Stomach (tissue), 9 donors: ENCODE data around the gene ATP8B2. TPM values are rescaled to one million over a fixed set of nuclear protein-coding genes. Genes with fewer than 3 reads are reported as not detected.
A peak's percentile ranks its signal among the peaks of the same experiment; 100 is the strongest.

Experiments used
- DNase-seq, 2 donors: peaks; one replicate each; pipeline versions ENCODE4 v3.0.0 to v3.0.0-alpha.2; 2013 to 2019
- H3K27ac ChIP-seq, 5 donors: fragments of 200-600 bp in 4 of 5; sonication (generic) in 4 of 5; one replicate each; pipeline ENCODE4 v1.5.1; 2013 to 2019; ENCODE audit warnings: mild to moderate bottlenecking in 1 of 5, moderate library complexity in 1 of 5
- H3K27me3 ChIP-seq, 3 donors: fragments of 200-600 bp; sonication (generic); one replicate each; pipeline ENCODE4 v1.5.1; 2017 to 2019; ENCODE audit warnings: mixed run types in 1 of 3
- H3K36me3 ChIP-seq, 4 donors: fragments of 200-600 bp; sonication (generic); 1 replicate in 3 of 4; 2 replicates in 1 of 4; pipeline ENCODE4 v1.5.1; 2016 to 2019
- H3K4me1 ChIP-seq, 4 donors: fragments of 200-600 bp; sonication (generic); one replicate each; pipeline ENCODE4 v1.5.1; 2016 to 2019
- H3K4me3 ChIP-seq, 4 donors: fragments of 200-600 bp; sonication (generic) in 3 of 4; one replicate each; pipeline ENCODE4 v1.5.1; 2016 to 2019; ENCODE audit warnings: mild to moderate bottlenecking in 1 of 4
- H3K9me3 ChIP-seq, 4 donors: fragments of 200-600 bp; sonication (generic); one replicate each; pipeline ENCODE4 v1.5.1; 2016 to 2019
- EP300 ChIP-seq: sonication (generic); formaldehyde crosslinking; IDR thresholded peaks from one replicate; pipeline ENCODE4 v1.6.1; 2017; ENCODE audit warnings: antibody characterized with exemption
- POLR2A ChIP-seq, 4 donors: fragments of 450-650 bp; IDR thresholded peaks; one replicate each; pipeline ENCODE4 v1.6.1; 2016; ENCODE audit warnings: antibody characterized with exemption in 4 of 4, control low read depth in 2 of 4, mild to moderate bottlenecking in 1 of 4, moderate library complexity in 1 of 4
- POLR2AphosphoS5 ChIP-seq, 3 donors: sonication (generic); formaldehyde crosslinking; IDR thresholded peaks; one replicate each; pipeline ENCODE4 v1.6.1; 2016; ENCODE audit warnings: antibody characterized with exemption in 3 of 3
- WGBS, 5 donors: extraction: QIAGEN DNeasy Blood & Tissue Kit in 3 of 5; methylation state at CpG; one replicate each; pipeline versions ENCODE4 v1.1.5 to v1.1.7; 2013 to 2018; 5-methylcytosine and 5-hydroxymethylcytosine counted together
- intact Hi-C: fragments of 100-400 bp; cut with DNase I; formaldehyde crosslinking; loops from one replicate; pipeline ENCODE4 v1.15.1; 2023; ENCODE audit warnings: low total_unique reads
- polyA plus RNA-seq, 3 donors: library from polyadenylated mRNA; stranded (reverse); fragments of 200-250 nt; gene quantifications; one replicate each; pipeline ENCODE4 v1.2.3, GENCODE V29; 2013
- total RNA-seq, 5 donors: library from RNA; depleted of rRNA; stranded (reverse); fragments of >200 nt; gene quantifications; one replicate each; pipeline versions ENCODE4 v1.1.0 to v1.2.3, GENCODE V29; 2014 to 2016
- TF ChIP-seq, protein P1 (sequence below), 7 experiments: fragments of 450-650 bp in 4 of 7; fragments of 200-600 bp in 3 of 7; sonication (generic) in 3 of 7; IDR thresholded peaks; one replicate each; pipeline ENCODE4 v1.5.1; 2016 to 2019; ENCODE audit warnings: antibody characterized with exemption in 7 of 7, control low read depth in 2 of 7, mild to moderate bottlenecking in 1 of 7
- donor health status: healthy with polysubstance abuse.
- donor health status: Bipolar disorder and iron deficiency.
- donor health status: healthy.

ATP8B2 gene
- total and polyA plus RNA-seq, 8 donors = 5.4 to 64.2 (median 40.0) TPM

GRCh38 chr1:154384650-154385489 is 59.5 kb downstream of the ATP8B2 start:
- DNase-seq = no peak
- Histone ChIP-seq H3K4me1 (peaks cover 0 to 16% (median 2%) of the 10 kb centered on the region in 4 donors), H3K9me3 (no peaks in the 10 kb centered on the region), H3K36me3 (no peaks in the 10 kb centered on the region), H3K4me3 (no peak overlapping the region), H3K27ac (peak overlapping the region in 2 of 5 donors; percentile 33 to 45), H3K27me3 (no peaks in the 10 kb centered on the region)
- no peak for TF ChIP-seq POLR2AphosphoS5 (IDR thresholded peaks at IDR 0.05)
- TF ChIP-seq POLR2A (IDR thresholded peaks at IDR 0.05) = no peak
- TF ChIP-seq, protein P1, sequence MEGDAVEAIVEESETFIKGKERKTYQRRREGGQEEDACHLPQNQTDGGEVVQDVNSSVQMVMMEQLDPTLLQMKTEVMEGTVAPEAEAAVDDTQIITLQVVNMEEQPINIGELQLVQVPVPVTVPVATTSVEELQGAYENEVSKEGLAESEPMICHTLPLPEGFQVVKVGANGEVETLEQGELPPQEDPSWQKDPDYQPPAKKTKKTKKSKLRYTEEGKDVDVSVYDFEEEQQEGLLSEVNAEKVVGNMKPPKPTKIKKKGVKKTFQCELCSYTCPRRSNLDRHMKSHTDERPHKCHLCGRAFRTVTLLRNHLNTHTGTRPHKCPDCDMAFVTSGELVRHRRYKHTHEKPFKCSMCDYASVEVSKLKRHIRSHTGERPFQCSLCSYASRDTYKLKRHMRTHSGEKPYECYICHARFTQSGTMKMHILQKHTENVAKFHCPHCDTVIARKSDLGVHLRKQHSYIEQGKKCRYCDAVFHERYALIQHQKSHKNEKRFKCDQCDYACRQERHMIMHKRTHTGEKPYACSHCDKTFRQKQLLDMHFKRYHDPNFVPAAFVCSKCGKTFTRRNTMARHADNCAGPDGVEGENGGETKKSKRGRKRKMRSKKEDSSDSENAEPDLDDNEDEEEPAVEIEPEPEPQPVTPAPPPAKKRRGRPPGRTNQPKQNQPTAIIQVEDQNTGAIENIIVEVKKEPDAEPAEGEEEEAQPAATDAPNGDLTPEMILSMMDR (IDR thresholded peaks at IDR 0.05) = no peak
- TF ChIP-seq EP300 = no peak
- intact Hi-C loops = no loop called here
- 75 to 81% (median 79%) methylated on average over 7 to 8 of the region's 8 CpGs for WGBS, 5 donors

- H3K4me3 ChIP-seq = no peak overlapping the region
- H3K27me3 ChIP-seq = no peaks in the 10 kb centered on the region
- peaks cover 0 to 16% (median 2%) of the 10 kb centered on the region in 4 donors for H3K4me1 ChIP-seq
- peak overlapping the region in 1 of 5 donors; percentile 42 for H3K27ac ChIP-seq
- intact Hi-C loops = no loop called here
- WGBS, 5 donors = 55 to 68% (median 65%) methylated on average over 7 to 11 of the region's 11 CpGs
- TF ChIP-seq, protein P1 (IDR thresholded peaks at IDR 0.05) = no peak
- TF ChIP-seq POLR2AphosphoS5 (IDR thresholded peaks at IDR 0.05) (no peak), POLR2A (IDR thresholded peaks at IDR 0.05) (no peak), EP300 (no peak)
- no peaks in the 10 kb centered on the region for H3K9me3 ChIP-seq
- peak in 1 of 2 donors; percentile 53 for DNase-seq
- H3K36me3 ChIP-seq = no peaks in the 10 kb centered on the region
These were observed 61.5 kb downstream of the ATP8B2 start for GRCh38 chr1:154386643-154387352.

DNA sequence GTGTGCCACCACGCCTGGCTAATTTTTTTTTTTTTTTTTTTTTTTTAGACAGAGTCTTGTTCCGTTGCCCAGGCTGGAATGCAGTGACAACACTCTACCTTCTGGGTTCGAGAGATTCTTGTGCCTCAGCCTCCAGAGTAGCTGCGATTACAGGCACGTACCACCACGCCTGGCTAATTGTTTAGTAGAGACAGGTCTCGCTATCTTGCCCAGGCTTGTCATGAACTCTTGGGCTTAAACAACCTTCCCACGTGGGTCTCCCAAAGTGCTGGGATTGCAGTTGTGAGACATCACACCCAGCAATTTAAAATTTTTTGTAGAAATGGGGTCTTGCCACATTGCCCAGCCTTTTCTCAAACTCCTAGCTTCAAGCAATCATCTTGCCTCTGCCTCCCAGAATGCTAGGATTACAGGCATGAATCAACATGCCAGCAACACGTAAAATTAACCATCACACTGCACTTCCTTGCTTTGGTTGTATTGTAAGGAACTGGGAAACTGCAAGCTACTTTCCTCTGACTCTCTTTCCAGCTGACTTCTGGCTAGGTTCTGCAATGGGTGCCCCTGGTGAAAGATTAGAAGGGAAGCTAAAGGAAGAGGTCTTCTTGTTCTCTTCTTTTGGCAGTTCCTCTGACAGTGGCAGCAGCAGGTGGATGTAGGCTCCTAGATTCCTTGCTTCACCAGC is 65.9 kb downstream of the ATP8B2 start:
- Histone ChIP-seq H3K9me3 (no peaks in the 10 kb centered on the region), H3K4me3 (no peak overlapping the region), H3K27ac (no peak overlapping the region), H3K4me1 (peaks cover 0 to under 1% (median 0%) of the 10 kb centered on the region in 4 donors), H3K27me3 (no peaks in the 10 kb centered on the region), H3K36me3 (no peaks in the 10 kb centered on the region)
- no peak for DNase-seq
- TF ChIP-seq POLR2AphosphoS5 (IDR thresholded peaks at IDR 0.05) = no peak
- no peak for TF ChIP-seq POLR2A (IDR thresholded peaks at IDR 0.05)
- TF ChIP-seq, protein P1 (IDR thresholded peaks at IDR 0.05) = no peak
- no peak for TF ChIP-seq EP300
- WGBS, 5 donors = 76 to 79% (median 77%) methylated on average over 9 of the region's 9 CpGs
- intact Hi-C loops = no loop called here

DNA sequence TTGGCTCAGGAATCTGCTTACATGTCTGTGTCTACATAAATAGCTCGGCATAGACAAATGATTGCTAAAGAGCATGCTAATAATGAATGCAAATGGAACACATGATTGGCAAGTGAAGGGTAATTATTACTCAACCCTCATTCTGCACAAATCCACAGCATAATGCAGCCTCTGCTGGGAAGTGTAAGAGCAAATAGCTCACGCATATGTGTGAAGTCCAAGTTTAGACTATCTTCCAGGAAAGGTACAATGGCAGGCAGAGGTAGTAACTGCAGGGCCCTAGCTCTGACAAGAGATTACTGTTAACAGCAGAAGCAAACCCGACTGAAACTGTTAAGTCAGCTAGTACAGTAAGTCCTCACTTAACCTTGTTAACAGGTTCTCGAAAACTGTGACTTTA is 72.8 kb downstream of the ATP8B2 start:
- Histone ChIP-seq H3K27me3 (no peaks in the 10 kb centered on the region), H3K36me3 (no peaks in the 10 kb centered on the region), H3K27ac (no peak overlapping the region), H3K4me3 (no peak overlapping the region), H3K9me3 (no peaks in the 10 kb centered on the region), H3K4me1 (peaks cover 0 to 16% (median 0%) of the 10 kb centered on the region in 4 donors)
- intact Hi-C loops = no loop called here
- DNase-seq = no peak
- TF ChIP-seq EP300 = no peak
- TF ChIP-seq POLR2AphosphoS5 (IDR thresholded peaks at IDR 0.05) = no peak
- TF ChIP-seq, protein P1 (IDR thresholded peaks at IDR 0.05) = no peak
- no peak for TF ChIP-seq POLR2A (IDR thresholded peaks at IDR 0.05)
- WGBS, 5 donors = 66 to 77% (median 75%) methylated on average over 4 of the region's 4 CpGs
